Measurements from ENCODE around the gene LRRC51. TPM values are rescaled to one million over a fixed set of nuclear protein-coding genes. Genes with fewer than 3 reads are reported as not detected.

Gene LRRC51
- polyA plus RNA-seq, 1 donor from 2014 or later, result 20.8 TPM

- Histone ChIP-seq H3K79me2 (replicated peaks; ENCODE audit: insufficient read depth, low read length) (peaks cover 3% of the 10 kb centered on the region), H3K4me2 (ENCODE audit: low read length) (no peak overlapping the region)
These were observed 22.1 kb upstream of the LRRC51 start for GRCh38 chr11:72058416-72059034.

More at GRCh38 chr11:72058416-72059034, 22.1 kb upstream of the LRRC51 start:
- Histone ChIP-seq H2AFZ (ENCODE audit: low read depth, low read length) (no peak overlapping the region), H3K27me3 (ENCODE audit: insufficient read depth, low read depth, low read length) (no peaks in the 10 kb centered on the region), H4K20me1 (ENCODE audit: insufficient read depth) (no peaks in the 10 kb centered on the region), H3K27ac (ENCODE audit: low read length) (no peak overlapping the region), H3F3A (ENCODE audit: insufficient read depth, low read length, poor library complexity, severe bottlenecking) (no peaks in the 10 kb centered on the region), H3K9me2 (ENCODE audit: insufficient read depth, low read length) (no peaks in the 10 kb centered on the region), H3K4me3 (ENCODE audit: low read length) (no peak overlapping the region), H3K9ac (ENCODE audit: low read length) (no peak overlapping the region), H3K9me3 (ENCODE audit: low read length) (no peaks in the 10 kb centered on the region), H3K36me3 (ENCODE audit: insufficient read depth, low read length) (no peaks in the 10 kb centered on the region)
- no peak for TF ChIP-seq SMC3 (conservative IDR thresholded peaks at IDR 0.05; ENCODE audit: poor library complexity)
- TF ChIP-seq POLR2AphosphoS5 (IDR thresholded peaks at IDR 0.05), result no peak
- no peak for TF ChIP-seq MXI1 (conservative IDR thresholded peaks at IDR 0.05; ENCODE audit: poor library complexity, severe bottlenecking)
- no peak for TF ChIP-seq CTCF (IDR thresholded peaks at IDR 0.05; ENCODE audit: poor library complexity, severe bottlenecking)
- TF ChIP-seq EP300 (conservative IDR thresholded peaks at IDR 0.05; ENCODE audit: poor library complexity, severe bottlenecking), result no peak
- no peak for TF ChIP-seq REST (IDR thresholded peaks at IDR 0.05; ENCODE audit: borderline replicate concordance)
- no peak for TF ChIP-seq RAD21 (conservative IDR thresholded peaks at IDR 0.05)
- no peak for TF ChIP-seq EZH2 (IDR thresholded peaks at IDR 0.05; ENCODE audit: borderline replicate concordance, insufficient read depth, low read length, poor library complexity, severe bottlenecking)
- TF ChIP-seq TAF1 (IDR thresholded peaks at IDR 0.05; ENCODE audit: low read depth), result no peak
